GM10266 (cell line): ENCODE measurements around the gene CPLX1.

Experiments
- DNase-seq: peaks from one replicate; pipeline ENCODE4 v3.0.0; 2012; ENCODE audit errors: extremely low spot score
- TF ChIP-seq, protein P1 (sequence below): IDR thresholded peaks from 2 replicates; pipeline ENCODE4 v1.5.1; 2012; ENCODE audit warnings: mild to moderate bottlenecking, low read depth; ENCODE audit not compliant: control insufficient read depth, insufficient read depth; ENCODE audit errors: missing control alignments

The CPLX1 gene

GRCh38 chr4:837772-838171 lies 11.8 kb upstream of the CPLX1 start:
- TF ChIP-seq, protein P1, sequence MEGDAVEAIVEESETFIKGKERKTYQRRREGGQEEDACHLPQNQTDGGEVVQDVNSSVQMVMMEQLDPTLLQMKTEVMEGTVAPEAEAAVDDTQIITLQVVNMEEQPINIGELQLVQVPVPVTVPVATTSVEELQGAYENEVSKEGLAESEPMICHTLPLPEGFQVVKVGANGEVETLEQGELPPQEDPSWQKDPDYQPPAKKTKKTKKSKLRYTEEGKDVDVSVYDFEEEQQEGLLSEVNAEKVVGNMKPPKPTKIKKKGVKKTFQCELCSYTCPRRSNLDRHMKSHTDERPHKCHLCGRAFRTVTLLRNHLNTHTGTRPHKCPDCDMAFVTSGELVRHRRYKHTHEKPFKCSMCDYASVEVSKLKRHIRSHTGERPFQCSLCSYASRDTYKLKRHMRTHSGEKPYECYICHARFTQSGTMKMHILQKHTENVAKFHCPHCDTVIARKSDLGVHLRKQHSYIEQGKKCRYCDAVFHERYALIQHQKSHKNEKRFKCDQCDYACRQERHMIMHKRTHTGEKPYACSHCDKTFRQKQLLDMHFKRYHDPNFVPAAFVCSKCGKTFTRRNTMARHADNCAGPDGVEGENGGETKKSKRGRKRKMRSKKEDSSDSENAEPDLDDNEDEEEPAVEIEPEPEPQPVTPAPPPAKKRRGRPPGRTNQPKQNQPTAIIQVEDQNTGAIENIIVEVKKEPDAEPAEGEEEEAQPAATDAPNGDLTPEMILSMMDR = no peak
- no peak for DNase-seq

DNA sequence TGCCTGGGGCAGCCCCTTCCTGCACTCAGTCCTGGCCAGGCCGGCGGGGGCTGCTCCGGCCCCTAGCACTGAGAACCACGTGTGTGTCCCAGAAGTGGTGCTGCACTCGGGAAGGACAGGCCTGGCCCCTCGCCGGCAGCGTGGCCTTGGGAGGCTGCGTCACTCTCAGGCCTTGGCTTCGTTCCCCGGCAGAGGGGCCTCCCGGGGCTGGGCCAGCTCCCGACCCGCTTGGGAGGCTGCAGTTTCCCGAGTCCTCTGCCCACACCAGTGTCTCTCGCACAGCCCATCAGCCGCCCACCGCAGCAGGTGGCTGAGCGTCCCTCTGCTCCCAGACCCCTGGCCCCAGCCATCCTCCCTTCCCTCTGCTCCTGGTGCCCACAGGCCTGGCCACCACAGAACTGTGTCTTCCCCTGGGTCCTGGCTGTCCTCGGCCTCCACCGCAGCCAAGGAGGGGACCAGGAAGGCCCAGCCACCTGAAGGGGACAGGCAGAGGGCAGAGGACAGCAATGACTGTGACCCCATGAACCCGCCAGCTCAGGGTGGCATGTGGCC lies 10.9 kb upstream of the CPLX1 start:
- DNase-seq = no peak
- TF ChIP-seq, protein P1 = no peak

DNA sequence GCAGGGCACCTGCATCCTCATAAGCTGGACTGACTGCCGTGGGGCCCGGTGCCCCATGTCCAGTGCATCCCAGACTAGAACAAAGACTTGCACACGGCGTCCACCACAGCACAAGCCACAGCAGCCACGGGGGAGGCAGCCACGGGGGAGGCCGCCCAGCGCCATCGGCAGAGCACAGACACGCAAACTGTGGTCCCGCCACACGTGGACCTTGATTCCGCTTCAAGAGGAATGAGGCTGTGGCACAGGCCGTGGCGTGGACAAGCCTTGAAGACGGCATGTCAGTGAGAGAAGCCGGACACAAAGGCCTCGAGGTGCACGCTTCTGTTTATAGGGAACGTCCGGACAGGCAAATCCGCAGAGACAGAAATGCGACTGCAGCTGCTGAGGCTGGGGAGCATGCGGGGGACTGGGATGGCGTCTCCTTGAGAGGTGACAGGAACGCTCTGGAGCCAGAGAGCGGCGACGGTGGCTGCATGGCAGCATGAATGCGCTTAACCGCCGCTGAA lies 10.1 kb upstream of the CPLX1 start:
- TF ChIP-seq, protein P1 = no peak
- no peak for DNase-seq

DNA sequence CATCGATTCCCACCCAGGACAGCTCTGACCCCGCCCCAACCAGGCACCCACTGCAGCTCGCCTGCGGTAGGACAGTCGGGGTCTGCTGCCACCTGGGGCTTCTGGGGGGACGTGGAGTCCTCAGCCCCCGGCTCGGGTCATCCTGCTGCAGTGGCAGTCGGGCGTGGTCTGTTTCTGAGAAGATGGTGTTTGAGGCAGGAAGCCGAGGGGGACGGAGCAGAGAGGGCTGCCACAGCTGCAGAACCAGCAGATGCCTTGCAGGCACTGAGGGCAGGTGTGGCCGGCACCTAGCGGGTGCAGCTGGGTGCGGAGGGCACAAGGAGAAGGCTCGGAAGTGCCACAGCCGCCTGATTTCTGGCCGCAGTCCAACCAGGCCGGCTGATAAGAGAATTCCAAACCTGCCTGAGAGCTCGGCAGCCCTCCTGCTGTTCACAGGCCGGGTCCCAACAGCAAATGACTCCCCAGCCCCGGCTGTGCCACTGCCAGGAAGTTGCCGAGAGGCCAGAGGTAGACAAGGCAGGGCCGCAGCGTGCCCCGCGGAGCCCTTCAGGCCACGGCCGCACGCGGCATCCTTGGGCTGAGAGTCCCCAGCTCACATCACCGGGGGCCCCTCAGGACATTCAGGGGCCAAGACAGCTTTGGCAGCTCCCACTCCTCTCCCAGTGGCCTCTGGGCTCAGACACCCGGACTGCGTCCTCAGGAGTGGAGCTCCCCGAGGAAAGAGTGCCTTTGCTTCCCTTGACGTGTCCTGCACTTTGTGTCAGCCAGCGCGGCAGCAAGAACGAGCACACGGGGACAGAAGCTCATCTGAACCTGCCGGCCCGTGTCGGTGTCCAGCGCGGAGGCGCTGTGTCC lies 9.4 kb upstream of the CPLX1 start:
- DNase-seq = no peak
- TF ChIP-seq, protein P1 = no peak

DNA sequence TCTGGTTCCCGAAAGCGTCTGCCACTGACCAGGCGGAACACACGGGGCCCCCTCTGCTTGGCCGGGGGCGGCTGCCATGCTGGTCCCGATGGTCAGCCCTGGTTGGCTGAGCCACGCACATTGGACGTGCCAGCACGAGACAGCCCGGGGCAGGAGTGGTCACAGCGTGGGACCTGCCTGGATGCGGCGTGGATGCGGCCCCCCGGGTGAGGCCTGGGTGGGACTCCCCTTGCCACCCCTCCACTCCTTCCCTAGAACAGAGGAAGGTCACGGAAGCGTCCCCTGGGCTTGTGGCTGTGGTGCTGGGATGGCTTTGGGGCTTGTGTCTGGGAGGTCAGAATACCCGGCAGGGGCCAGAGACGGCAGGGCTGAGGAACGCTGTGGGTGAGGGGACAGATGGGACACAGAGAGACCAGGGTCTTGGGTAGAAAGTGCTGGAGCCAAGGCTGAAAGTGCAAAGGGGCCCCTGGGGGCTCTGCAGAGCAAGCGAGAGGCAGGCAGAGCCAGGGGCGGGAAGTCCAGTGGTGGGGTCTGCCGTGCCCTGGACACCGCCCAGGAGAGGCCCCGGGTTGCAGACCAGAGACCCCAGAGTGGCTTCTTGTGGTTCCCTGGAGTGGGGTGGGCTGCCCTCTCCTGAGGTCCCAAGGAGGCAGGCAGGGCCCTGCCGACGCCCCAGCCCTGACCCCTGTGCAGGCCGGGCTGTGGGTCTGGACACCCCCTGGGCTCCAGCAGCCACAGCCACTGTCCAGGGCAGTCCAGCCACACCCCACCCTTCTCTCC lies 8.6 kb upstream of the CPLX1 start:
- TF ChIP-seq, protein P1 = no peak
- DNase-seq = no peak

DNA sequence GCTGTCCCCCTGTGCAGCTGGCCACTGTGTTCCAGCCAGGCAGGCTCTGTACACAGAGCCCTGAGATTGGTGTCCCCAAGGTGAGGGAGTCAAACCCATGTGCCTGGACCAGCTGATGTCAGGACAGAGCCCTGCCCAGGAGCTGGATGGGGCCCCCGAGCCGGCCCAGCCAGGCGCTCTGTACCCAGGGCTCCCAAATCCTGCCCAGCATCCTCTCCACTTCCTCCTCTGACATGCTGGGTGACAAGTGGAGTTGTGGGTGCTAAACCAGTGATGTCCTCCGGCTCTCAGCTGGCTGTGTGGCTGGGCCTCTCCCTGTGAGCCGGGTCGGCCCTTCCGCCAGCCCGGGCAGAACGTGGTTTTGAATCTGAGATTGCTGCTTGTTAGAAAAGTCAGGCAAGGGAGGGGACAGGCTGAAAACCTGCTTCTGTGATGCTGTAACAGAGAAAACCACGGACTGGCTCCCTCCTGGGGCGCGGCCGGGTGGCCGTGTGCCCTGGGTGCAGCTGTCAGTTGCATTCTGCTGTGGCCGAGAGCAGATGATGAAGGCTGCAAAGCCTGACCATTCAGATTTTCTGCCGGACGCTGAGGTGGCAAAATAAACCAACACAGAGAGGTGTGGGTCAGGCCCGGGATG lies 7.9 kb upstream of the CPLX1 start:
- no peak for DNase-seq

More for the DNA sequence above, 7.9 kb upstream of the CPLX1 start:
- TF ChIP-seq, protein P1 = no peak
